Activated CD4-positive, alpha-beta T cell treated with anti-CD3 and anti-CD28 coated beads for 24 hours (primary cell): ENCODE measurements around the gene IQCE.
A peak's percentile ranks its signal among the peaks of the same experiment; 100 is the strongest.
"Not testable (repeated sequence)": the region's sequence is repeated elsewhere in the genome, so short reads cannot be mapped to it uniquely, and the experiment has no call there.

Source experiments
- DNase-seq, 2 donors: peaks; one replicate each; pipeline ENCODE4 v3.0.0-alpha.2; 2020; ENCODE audit warnings: low read depth in 2 of 2

IQCE gene

GRCh38 chr7:2521952-2522591, 36.7 kb upstream of the IQCE start:
- peak in 1 of 2 donors; percentile 64 for DNase-seq

GRCh38 chr7:2522780-2523433, 35.9 kb upstream of the IQCE start:
- no peak for DNase-seq

- DNase-seq = no peak
Observed at GRCh38 chr7:2523461-2523936, 35.3 kb upstream of the IQCE start.

DNA sequence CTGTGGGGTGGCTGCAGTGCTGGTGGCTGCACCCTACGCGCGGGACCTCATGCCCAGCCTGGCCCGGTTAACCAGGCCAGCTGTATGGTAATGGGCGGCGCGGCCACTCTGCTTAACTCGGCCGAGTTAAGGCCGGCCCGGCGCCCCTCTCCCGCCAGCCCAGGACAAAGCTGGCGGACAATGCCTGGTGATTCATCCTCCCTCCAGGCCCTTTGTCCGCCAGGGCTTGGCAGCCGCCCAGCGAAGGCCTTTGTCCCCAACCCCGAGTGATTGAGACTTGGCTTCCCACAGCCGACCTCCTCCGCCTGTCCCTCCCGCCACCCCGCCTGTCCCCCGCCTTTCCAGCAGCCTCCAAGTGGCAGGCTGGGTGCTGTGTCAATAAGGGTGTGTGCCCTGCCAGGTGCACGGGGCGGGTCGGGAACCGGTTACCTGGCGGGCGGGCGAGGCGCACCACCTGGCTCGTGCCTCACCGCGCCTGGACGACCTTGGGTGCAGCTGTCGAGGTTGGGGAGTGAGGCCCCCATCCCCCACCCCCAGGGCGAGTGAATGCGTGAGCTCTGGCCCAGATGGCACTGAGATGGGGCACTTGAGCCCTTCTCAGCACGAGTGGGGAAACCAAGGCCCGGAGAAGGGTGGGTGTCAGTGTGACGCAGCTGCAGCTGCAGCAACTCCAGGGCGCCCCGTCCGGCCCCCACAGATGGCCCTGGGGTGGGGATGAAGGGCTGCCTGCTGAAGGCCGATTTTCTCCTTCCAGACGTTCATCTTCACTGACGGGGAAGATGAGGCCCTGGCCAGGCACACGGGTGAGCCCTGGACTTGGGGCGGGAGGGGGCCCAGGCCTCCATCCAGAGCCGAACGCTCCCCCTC, 34.6 kb upstream of the IQCE start:
- no peak for DNase-seq

DNA sequence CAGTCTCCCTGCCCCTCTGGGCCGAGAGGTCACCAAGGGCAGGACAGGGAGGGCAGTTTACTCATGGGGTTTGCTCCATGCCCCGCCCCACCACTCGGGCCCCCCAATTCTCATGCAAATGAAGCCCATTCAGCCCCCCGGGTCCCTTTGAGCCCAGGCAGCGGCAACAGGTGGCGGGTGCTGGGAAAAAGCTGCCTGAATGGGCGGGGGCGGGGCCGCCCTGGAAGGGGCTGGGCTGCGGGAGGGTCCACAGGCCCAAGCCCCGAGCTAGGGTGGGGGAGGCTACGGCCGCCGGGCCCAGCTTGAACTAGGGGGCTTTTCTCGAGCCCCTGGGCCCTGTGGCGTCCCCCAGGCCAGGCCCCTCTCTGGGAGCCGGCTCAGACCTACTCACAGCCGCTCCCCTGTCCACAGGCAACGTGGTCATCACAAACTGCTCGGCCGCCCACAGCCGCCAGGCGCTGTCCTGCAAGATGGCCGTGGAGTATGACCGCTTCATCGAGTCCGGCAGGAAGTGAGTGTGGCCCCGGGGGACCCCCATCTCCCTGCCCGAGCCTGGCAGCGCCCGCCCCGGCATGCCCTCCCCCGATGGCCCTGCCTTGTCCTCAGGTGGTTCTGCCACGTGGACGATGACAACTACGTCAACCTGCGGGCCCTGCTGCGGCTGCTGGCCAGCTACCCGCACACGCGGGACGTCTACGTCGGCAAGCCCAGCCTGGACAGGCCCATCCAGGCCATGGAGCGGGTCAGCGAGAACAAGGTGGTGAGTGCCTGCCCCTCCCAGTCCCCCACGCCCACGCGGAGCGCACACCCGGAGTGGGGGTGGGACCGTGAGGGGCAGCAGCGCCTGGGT, 33.7 kb upstream of the IQCE start:
- no peak for DNase-seq

- DNase-seq = no peak
Observed at GRCh38 chr7:2525658-2526630, 32.8 kb upstream of the IQCE start.

DNA sequence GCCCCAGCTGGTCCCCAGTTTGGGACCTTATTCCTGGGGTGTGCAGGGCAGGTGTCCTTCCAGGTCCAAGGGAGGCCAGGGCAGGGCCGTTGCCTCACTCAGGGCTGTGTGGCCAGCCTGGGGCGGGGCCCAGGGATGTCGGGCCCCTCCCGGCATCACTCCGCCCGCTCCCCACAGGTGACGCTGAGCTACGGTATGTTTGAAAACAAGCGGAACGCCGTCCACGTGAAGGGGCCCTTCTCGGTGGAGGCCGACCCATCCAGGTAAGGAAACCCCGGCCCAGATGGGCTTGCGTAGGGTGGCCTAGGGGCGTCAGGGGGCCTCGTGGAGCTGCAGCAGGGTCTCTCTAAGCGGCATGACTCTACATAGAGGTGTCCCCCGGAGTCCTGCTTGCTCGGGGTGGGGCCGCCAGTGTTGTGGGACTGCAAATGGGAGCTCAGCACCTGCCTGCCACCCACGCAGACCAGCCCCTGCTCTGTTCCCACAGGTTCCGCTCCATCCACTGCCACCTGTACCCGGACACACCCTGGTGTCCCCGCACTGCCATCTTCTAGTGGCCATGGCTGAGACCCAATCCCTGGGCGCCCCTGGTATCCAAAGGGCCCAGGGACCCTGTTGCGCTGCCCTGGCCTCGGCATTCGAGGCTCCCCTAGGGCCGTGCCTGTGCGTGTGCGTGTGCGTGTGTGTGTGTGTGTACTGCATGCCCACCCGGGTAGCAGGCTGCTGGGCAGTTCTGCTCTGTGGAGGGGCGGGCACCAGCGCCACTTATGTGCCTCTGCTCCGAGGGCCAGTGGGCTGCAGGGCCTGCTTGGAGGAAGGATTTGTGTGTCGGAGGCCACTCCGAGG, 31.9 kb upstream of the IQCE start:
- DNase-seq = no peak

GRCh38 chr7:2527505-2528467, 31.0 kb upstream of the IQCE start:
- no peak for DNase-seq

DNA sequence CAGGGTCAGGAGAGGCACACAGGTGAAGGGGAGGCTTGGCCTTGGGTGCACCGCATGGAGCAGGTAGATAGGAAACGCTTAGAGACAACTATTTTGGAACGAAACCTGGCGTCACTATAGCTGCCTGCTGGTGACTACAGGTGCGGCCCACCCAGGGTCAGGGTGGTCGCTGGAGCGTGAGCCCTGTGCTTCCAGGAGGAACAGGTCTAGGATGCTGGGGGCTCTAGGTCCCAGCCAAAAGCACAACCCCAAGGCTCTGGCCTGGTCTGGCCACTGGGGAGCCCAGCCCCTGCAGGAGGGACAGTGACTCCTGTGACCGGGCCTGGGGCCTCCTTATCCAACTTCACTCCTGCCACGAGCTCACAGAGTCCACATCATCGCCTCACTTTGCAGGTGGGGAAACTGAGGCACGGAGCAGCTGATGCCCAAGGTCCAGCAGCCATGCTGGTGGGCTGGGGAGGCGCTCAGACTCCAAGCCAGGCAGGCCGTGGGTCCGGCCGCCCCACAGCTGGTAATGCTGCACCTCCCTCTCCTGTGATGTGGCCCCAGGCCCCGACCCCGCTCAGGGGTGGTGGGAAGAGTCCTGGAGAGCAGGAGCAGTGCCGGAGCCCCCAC, 30.2 kb upstream of the IQCE start:
- no peak for DNase-seq

DNA sequence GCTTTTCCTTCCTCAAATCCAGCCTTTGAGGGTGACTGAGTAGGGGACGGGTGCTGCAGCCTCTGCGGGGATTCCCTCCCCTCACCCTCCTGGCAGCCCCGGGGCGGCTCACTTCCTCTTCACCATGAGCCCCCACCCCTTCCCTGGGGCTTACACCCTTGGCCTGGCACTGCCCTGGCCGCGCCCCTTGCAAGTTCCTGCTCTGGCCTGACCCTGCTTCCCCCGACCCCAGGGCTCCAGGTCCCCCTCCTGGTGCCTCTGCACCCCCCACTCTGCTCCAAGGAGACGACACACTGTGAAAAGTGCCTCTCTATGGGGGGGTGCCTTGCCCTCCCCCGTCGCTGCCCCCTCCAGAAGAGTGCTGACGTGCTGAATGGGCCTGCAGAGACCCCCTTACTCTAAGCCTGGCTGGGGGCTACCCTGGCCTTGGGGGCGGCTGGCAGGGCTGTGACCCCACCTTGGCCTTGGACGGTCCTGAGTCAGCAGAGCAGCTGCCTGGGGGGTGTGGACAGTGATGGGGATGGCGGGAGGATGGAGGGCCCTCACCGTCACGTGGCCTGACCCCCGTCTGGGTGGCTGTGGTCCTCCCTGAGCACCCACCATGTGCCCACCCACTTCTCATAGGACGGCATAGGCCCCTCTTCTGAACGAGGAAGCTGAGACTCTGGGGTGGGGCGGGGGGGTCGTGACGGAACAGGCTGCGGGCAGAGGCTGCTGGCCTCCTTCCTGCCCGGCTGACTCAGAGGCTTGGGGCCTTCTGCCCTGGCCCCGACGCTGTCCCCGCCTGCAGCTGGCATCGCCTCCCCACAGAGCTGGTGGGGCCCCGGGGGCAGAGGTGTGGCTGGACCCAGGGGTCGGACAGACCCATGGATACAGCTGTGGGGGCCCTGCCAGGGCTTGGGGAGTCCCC, 29.4 kb upstream of the IQCE start:
- DNase-seq = no peak

GRCh38 chr7:2530071-2530987, 28.4 kb upstream of the IQCE start:
- no peak for DNase-seq

DNA sequence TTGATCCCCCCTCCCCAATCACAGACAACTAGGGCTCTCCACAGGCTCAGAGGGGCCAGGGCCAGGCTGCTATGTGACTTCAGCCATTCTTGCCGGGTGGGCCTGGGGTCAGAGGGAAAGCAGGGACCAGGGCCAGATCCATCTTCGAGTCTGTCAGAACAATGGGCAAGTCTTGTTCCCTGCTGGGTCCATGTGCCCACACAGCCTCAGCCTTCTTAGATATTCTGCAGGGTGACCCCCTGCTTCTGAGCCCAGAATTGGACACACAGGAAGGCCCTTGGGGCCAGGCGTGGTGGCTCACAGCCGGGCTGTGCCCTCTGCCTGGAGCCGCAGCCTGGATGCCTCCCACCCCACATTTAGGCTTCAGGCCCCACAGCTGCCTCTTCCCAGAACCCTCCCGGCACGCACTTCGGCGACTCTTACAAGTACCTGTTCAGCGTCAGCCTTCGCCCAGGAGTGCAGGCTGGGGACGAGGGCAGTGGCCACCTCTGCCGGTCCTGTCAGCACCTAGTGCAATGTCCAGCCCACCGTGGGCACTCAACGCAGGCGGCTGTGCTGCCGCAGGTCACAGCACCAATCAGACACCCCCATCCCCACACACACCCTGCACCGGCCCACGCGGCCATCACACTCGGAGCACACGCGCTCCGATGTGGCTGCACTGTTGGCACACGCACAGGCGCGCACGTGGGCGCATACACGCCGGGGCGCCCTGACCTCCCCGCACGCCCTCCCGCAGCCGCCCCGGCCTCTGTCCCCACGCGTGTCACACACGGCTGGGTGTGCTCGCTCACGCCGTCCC, 27.6 kb upstream of the IQCE start:
- not testable (repeated sequence) for DNase-seq

GRCh38 chr7:2531796-2532110, 27.0 kb upstream of the IQCE start:
- DNase-seq = not testable (repeated sequence)

GRCh38 chr7:2532199-2532772, 26.5 kb upstream of the IQCE start:
- DNase-seq = not testable (repeated sequence)

DNA sequence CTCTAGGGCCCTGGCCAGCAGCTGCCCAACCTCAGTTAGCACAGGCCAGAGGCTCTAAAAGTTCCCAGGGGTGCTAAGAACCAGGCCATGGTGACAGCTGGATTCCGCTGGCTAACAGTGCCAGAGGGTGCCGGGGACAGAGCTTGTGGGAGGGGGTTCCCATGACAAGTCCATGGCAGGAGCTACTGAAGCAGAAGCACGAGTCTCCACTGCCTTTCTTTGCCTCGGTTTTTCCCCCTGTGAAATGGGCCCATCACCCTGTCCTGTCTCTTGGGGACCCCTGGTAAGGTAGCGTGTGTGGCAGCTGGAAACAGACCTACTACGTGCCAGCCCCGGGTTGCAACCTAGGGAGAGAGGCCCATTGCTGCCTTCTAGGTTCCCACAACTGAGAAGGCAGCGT, 26.0 kb upstream of the IQCE start:
- not testable (repeated sequence) for DNase-seq
